ENCODE data around the gene TMEM59L.

GRCh38 chr19:18590273-18591272 is 22.1 kb upstream of the TMEM59L start:
- TF ChIP-seq CTCF (tag by site-specific recombination; IDR thresholded peaks at IDR 0.05) (peak; percentile 48; the same call in 1 of the 2 replicates), ZBTB26 (tag by site-specific recombination; optimal IDR thresholded peaks at IDR 0.05) (no peak), ZNF785 (tag by site-specific recombination; IDR thresholded peaks at IDR 0.05) (no peak), ELK4 (IDR thresholded peaks at IDR 0.05; ENCODE audit: borderline replicate concordance, low read depth, low read length) (no peak), ZNF600 (tag by site-specific recombination; IDR thresholded peaks at IDR 0.05) (no peak), SP2 (tag by site-specific recombination; IDR thresholded peaks at IDR 0.05) (no peak), ZNF777 (tag by site-specific recombination; IDR thresholded peaks at IDR 0.05; ENCODE audit: borderline replicate concordance) (no peak), BCL11A (tag by site-specific recombination; IDR thresholded peaks at IDR 0.05; ENCODE audit: low read depth) (no peak), TCF7L2 (IDR thresholded peaks at IDR 0.05; ENCODE audit: borderline replicate concordance, low read depth, low read length) (no peak), ZNF311 (tag by site-specific recombination; IDR thresholded peaks at IDR 0.05; ENCODE audit: borderline replicate concordance) (no peak), KLF7 (tag by site-specific recombination; IDR thresholded peaks at IDR 0.05; ENCODE audit: borderline replicate concordance) (no peak), ZNF423 (tag by site-specific recombination; IDR thresholded peaks at IDR 0.05) (no peak)
